C4-2B (cell line): ENCODE measurements around the gene AVPI1.
A peak's percentile ranks its signal among the peaks of the same experiment; 100 is the strongest.
"Not testable (repeated sequence)": the region's sequence is repeated elsewhere in the genome, so short reads cannot be mapped to it uniquely, and the experiment has no call there.

Experiments used
- H3K27ac ChIP-seq: fragments of 450-650 bp; 2 replicates; pipeline ENCODE4 v1.5.1; 2017
- ZFX ChIP-seq: fragments of 450-650 bp; IDR thresholded peaks from 2 replicates; pipeline ENCODE4 v1.6.1; 2017
- TF ChIP-seq, protein P1 (sequence below): fragments of 450-650 bp; conservative IDR thresholded peaks from 2 replicates; pipeline ENCODE4 v1.5.1; 2017; ENCODE audit warnings: mild to moderate bottlenecking

AVPI1 gene

DNA sequence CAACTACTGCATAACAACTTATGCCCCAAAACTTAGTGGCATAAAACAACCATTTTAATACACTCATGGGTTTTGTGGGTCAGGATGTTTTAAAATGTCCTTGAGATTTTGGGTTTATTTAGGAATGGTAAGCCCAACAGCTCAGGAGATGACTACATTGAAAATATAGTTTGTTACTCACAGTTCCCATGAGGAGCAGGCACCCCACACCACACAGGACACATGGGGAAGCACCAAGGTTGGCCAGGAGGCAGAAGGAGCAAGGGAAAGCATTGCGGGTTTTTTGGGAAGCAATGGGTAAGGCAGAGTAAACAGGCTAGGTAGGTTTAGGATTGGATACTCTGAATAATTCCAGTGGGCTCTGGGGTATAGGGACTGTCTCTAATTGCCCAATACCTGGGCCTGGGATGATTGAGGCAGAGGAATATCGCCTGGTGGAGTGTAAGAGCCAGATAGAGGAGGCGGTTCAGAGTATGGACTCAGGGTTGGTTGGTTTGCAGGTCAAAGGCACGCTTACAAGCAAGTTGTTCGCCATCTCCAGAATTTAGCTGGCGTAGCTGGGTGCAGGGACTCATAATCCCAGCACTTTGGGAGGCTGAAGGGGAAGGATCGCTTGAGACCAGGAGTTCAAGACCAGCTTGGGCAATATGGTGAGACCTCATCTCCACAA lies 16.5 kb upstream of the AVPI1 start:
- H3K27ac ChIP-seq: no peak overlapping the region
- TF ChIP-seq, protein P1, sequence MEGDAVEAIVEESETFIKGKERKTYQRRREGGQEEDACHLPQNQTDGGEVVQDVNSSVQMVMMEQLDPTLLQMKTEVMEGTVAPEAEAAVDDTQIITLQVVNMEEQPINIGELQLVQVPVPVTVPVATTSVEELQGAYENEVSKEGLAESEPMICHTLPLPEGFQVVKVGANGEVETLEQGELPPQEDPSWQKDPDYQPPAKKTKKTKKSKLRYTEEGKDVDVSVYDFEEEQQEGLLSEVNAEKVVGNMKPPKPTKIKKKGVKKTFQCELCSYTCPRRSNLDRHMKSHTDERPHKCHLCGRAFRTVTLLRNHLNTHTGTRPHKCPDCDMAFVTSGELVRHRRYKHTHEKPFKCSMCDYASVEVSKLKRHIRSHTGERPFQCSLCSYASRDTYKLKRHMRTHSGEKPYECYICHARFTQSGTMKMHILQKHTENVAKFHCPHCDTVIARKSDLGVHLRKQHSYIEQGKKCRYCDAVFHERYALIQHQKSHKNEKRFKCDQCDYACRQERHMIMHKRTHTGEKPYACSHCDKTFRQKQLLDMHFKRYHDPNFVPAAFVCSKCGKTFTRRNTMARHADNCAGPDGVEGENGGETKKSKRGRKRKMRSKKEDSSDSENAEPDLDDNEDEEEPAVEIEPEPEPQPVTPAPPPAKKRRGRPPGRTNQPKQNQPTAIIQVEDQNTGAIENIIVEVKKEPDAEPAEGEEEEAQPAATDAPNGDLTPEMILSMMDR: no peak
- TF ChIP-seq ZFX: no peak

DNA sequence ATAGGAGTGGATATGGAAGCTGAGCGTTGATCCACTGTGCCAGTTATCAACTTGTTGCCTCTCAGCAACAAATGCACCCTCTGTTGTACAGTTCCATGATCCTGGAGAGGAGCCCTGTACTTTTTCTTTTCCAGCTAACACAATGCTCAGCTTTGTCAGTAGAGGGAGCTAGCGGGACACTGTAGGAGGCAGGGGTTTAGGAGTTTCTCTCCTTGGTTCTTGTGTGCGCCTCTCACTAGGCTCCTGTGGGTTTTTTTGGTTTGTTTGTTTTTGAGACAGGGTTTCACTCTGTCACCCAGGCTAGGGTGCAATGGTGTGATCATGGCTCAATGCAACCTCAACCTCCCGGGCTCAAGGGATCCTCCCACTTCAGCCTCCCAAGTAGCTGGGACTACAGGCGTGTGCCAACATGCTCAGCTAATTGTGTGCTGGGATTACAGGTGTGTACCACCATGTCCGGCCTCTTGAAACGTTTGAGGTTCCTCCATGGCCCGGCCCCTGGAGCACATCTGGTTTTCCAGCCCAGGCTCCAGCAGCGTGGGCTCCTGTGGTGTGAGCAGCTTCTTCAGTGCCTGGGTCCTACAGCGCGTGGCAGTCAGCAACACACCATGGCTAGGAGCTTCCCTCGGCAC lies 14.5 kb upstream of the AVPI1 start:
- TF ChIP-seq, protein P1: peak; percentile 96
- no peak for TF ChIP-seq ZFX
- H3K27ac ChIP-seq: no peak overlapping the region

DNA sequence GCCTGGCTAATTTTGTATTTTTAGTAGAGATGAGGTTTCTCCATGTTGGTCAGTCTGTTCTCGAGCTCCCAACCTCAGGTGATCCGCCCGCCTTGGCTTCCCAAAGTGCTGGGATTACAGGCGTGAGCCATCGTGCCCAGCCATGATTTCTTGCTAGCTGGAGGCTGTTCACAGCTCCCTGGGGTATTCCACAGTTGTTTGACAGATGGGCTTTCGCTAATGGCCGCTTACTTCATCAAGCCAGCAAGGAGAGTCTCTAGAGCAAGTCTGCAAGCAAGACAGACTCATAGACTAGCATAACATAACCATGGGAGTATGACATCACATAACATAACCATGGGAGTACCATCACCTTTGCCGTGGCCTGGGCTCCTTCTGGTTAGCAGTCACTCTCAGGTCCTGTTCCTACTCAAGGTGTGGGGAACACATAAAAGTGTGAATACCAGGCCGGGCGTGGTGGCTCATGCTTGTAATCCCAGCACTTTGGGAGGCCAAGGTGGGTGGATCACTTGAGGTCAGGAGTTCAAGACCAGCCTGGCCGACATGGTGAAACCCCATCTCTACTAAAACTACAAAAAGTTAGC lies 11.1 kb upstream of the AVPI1 start:
- H3K27ac ChIP-seq: not testable (repeated sequence)

DNA sequence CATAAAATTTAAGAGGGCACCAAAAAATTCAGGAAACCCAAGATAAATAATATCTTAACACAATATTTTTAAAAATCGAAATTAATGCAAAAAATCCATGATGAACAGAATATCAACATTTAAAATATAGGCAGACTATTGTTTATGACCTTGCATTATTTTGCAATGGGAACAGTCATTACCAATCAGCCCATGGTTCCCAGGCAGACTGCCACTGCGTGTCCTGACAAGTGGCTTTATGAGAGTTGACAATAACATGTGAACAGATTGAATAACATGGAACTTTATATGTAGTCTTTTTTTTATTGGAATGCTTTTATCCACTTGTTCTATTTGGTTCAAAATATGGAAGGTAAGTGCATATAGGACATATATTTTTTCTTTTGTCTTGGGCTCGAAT lies 3.1 kb upstream of the AVPI1 start:
- no peak for TF ChIP-seq ZFX
- TF ChIP-seq, protein P1: no peak
- no peak overlapping the region for H3K27ac ChIP-seq

DNA sequence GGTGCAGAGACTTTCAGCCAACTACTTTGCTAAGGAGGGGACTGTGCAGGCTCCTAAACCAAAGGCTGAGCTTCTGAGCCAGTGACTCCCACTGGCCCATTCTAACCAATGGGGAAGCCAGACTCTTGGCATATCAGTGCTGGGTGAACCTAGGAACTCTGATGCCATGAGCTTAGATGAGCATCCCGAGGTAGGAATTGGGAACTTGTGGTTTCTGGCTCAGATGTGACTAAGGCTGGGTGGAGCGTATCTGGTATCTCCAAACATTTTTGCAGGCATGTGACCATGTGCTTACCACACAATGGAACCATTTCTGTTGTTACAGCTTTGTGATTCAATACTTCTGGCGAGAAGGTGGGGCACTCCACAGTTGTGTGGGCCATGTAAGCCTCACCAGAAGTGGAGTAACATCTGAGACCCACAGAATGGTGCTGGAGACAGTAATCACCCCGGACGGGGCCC lies 2.5 kb upstream of the AVPI1 start:
- no peak for TF ChIP-seq ZFX
- TF ChIP-seq, protein P1: no peak
- no peak overlapping the region for H3K27ac ChIP-seq

DNA sequence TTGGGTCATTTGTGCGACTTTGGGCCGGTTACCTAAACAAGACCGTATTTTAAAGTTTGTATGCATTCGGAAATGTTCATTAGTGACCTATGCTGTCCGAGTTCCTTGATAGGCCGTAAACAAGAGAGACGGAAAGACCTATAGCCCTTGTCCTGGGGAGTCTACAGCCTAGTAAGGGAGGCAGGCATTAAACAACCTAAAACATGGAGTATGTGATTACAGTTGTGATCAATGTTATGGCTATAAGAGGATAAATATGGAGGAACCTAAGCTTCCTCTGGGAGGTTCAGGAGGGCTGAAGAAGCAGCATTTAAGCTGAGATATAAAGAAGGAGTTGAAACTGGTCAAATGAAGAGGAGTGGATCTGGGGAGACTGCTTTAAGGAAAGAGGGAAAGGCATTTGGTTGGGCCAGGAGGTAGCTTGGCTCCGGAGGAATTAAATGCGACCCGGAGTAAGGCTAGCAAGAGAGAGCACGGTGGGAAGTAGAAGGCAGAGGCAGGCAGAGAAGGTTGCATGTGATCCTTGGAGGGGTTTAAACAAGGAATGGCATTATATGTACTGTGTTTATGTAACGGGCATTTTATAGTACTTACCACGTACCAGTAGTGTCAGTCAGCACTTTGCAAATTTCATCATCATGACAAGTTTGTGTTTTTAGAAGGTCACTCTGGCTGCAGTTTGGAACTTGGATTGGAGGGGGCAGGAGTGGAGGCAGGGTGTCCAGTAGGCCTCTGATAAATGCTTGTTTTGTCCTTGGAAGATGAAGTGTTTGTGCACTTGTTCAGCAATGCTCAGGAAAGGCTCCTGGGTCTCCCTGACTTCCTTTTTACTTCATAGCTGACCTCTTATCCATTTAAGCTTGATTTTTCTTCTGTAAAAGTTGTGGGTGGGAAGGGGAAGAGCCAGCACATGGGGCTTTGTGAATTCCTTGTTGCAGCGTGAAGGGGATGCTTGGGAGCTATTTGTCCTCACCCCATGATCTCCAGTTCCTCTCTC lies 1.0 kb upstream of the AVPI1 start:
- H3K27ac ChIP-seq: peak overlapping the region; percentile 73
- TF ChIP-seq, protein P1: no peak
- TF ChIP-seq ZFX: no peak

DNA sequence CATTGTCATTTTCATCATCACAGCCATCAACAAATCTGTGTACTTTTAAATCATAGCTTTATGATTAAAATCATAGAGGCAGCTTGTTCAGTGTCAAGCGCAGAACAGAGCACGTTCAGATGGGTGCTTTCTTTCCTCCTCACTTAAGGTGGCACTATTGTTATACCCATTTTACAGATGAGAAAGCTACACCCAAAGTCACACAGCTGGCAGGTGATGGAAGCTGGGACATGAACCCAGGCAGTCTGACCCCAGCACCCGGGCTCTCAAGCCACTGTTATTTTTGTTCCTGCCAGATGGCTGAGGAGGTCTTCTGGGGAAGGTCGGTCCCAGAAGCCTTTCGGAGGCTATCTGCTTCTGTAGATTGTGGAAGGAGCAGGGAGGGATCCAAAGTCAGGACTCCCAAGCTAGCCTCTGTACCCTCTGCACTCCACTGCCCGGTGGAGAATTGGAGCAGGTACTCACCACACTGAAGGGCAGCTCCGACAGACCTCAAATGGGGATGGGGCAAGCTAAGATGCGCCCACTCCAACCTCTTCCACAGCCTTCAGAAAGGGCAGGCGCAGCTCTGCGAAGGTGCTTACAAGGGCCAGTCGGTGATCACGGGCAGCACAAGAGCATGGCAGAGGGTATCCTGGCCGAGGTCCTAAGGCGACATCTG lies 610 bp downstream of the AVPI1 start:
- peak overlapping the region; percentile 73 for H3K27ac ChIP-seq
- TF ChIP-seq, protein P1: peak; percentile 43
- TF ChIP-seq ZFX: no peak
